HepG2 (cell line): ENCODE measurements around the gene GOLT1A. TPM values are rescaled to one million over a fixed set of nuclear protein-coding genes. Genes with fewer than 3 reads are reported as not detected.

ENCODE experiments used
- ATAC-seq: fragments of 200-7000 bp; cut with Tn5 transposase; 3 replicates; pipeline ENCODE4 v1.9.1; 2020; ENCODE audit warnings: mild to moderate bottlenecking, moderate library complexity
- BruUV-seq: library from RNA; stranded (reverse); fragments of 400-500 nt; replicated peaks from 2 replicates; lab custom pipeline; 2021; lab: Mats Ljungman, UMichigan
- CTCF ChIA-PET: fragments of 300-600 bp; formaldehyde crosslinking; extraction: SDS; loops from one replicate; lab custom pipeline; 2021; ENCODE audit warnings: low total read pairs, inconsistent platforms, low intra/inter-chr PET ratio; lab: Yijun Ruan, JAX
- POLR2A ChIA-PET: fragments of 350-600 bp; sonication (Branson Sonifier 250); formaldehyde crosslinking; loops from one replicate; lab custom pipeline; 2020; ENCODE audit warnings: antibody characterized with exemption, inconsistent platforms; lab: Yijun Ruan, JAX
- DNase-seq: peaks from one replicate; pipeline ENCODE4 v3.0.0-alpha.2; 2015; ENCODE audit warnings: low spot score
- FAIRE-seq: peaks from 3 replicates; lab custom pipeline; 2011; peaks lifted over from hg19 to GRCh38; lab: Jason Lieb, UNC
- H2AFZ ChIP-seq: one replicate; pipeline ENCODE4 v1.6.1; 2011; ENCODE audit warnings: low read length, inconsistent platforms
- H3K27ac ChIP-seq: fragments of 300-600 bp; 3 replicates; pipeline ENCODE4 v1.8.0; 2011; ENCODE audit warnings: mixed run types, mild to moderate bottlenecking, mixed read lengths, low read length, inconsistent platforms; ENCODE audit not compliant: insufficient read depth; ENCODE audit errors: extremely low read length
- H3K27me3 ChIP-seq, 2 experiments: fragments of 200-600 bp in 1 of 2; 2 replicates in 1 of 2; 3 replicates in 1 of 2; pipeline versions ENCODE4 v1.6.0 to v1.8.0; 2011; ENCODE audit warnings: low read length in 2 of 2, mild to moderate bottlenecking in 2 of 2, moderate library complexity in 2 of 2, inconsistent platforms in 1 of 2; ENCODE audit not compliant: insufficient read depth in 2 of 2, control insufficient read depth in 1 of 2
- H3K36me3 ChIP-seq, 2 experiments: fragments of 200-600 bp in 1 of 2; replicated peaks in 1 of 2; 2 replicates in 1 of 2; 3 replicates in 1 of 2; pipeline versions ENCODE4 v1.5.1 to v1.8.0; 2011; ENCODE audit warnings: low read length in 2 of 2, inconsistent platforms in 1 of 2; ENCODE audit not compliant: insufficient read depth in 2 of 2, control insufficient read depth in 1 of 2
- H3K4me1 ChIP-seq: 2 replicates; pipeline ENCODE4 v1.5.1; 2012; ENCODE audit warnings: low read length, inconsistent platforms; ENCODE audit not compliant: insufficient read depth
- H3K4me2 ChIP-seq: 2 replicates; pipeline ENCODE4 v1.6.0; 2011; ENCODE audit warnings: low read depth, low read length, inconsistent platforms
- H3K4me3 ChIP-seq, 3 experiments: fragments of 200-600 bp in 1 of 3; sonication (generic), shearing (Covaris generic) in 1 of 3; replicated peaks in 1 of 3; 2 replicates each; pipeline ENCODE4 v1.5.1; 2011 to 2016; ENCODE audit warnings: low read length in 3 of 3, inconsistent platforms in 2 of 3, low read depth in 2 of 3, mild to moderate bottlenecking in 2 of 3, control low read depth in 1 of 3, mixed read lengths in 1 of 3; ENCODE audit not compliant: insufficient read depth in 1 of 3
- H3K79me2 ChIP-seq: one replicate; pipeline ENCODE4 v1.6.1; 2011; ENCODE audit warnings: low read length, inconsistent platforms; ENCODE audit not compliant: insufficient read depth
- H3K9ac ChIP-seq: 2 replicates; pipeline ENCODE4 v1.6.0; 2011; ENCODE audit warnings: mild to moderate bottlenecking, low read depth, low read length, inconsistent platforms; ENCODE audit not compliant: insufficient read depth
- H3K9me3 ChIP-seq: 2 replicates; pipeline ENCODE4 v1.5.1; 2012; ENCODE audit warnings: mild to moderate bottlenecking, low read length
- H4K20me1 ChIP-seq: 2 replicates; pipeline ENCODE4 v1.6.0; 2011; ENCODE audit warnings: inconsistent platforms, mild to moderate bottlenecking, low read length, moderate library complexity; ENCODE audit not compliant: insufficient read depth
- CHD2 ChIP-seq: IDR thresholded peaks from 2 replicates; pipeline ENCODE4 v1.6.1; 2011; ENCODE audit warnings: low read depth, low read length, improper control_type of control experiment
- HNRNPH1 ChIP-seq: fragments of 200-400 bp; formaldehyde crosslinking; optimal IDR thresholded peaks from 2 replicates; pipeline ENCODE3; 2017; ENCODE audit warnings: mild to moderate bottlenecking, low read depth, low read length
- MEIS2 ChIP-seq: sonication (generic); formaldehyde crosslinking; IDR thresholded peaks from 2 replicates; pipeline ENCODE4 v1.9.0; 2021; ENCODE audit warnings: mild to moderate bottlenecking, missing genetic modification reagents
- WGBS: methylation state at CpG from one replicate; pipeline ENCODE4 v1.1.6; 2017; ENCODE audit warnings: low lambda C conversion rate; 5-methylcytosine and 5-hydroxymethylcytosine counted together
- in situ Hi-C: cut with HindIII; loops from 2 replicates; pipeline ENCODE4 v1.10.0; 2017; ENCODE audit warnings: low pct_unique_long_range_greater_than_20kb; ENCODE audit not compliant: extremely low pct_ligation_motif_present
- intact Hi-C: fragments of 100-400 bp; cut with micrococcal nuclease; formaldehyde crosslinking; loops from one replicate; pipeline ENCODE4 v1.10.0; 2022; ENCODE audit not compliant: unreplicated experiment
- polyA plus RNA-seq, 8 experiments: library from polyadenylated mRNA; depleted of rRNA in 3 of 8; stranded (reverse) in 7 of 8; unstranded in 1 of 8; fragments of >200 nt; fragmentation: Illumina TruSeq in 4 of 8; extraction: Trizol in 4 of 8; gene quantifications; 2 replicates each; pipeline versions ENCODE4 v1.2.1 to v1.2.3, GENCODE V29; 2011 to 2016; ENCODE audit warnings: low read depth in 4 of 8, missing spikeins in 1 of 8, mixed read lengths in 1 of 8; ENCODE audit not compliant: insufficient read depth in 1 of 8
- total RNA-seq, 5 experiments: library from RNA; depleted of rRNA; stranded (reverse); fragments of >200 nt; fragmentation: Illumina TruSeq; extraction: Trizol; gene quantifications; 2 replicates each; pipeline ENCODE4 v1.2.3, GENCODE V29; 2016; ENCODE audit warnings: low read depth in 1 of 5
- TF ChIP-seq, protein P1 (sequence below), 2 experiments: fragments of 450-650 bp in 1 of 2; sonication (generic) in 1 of 2; formaldehyde crosslinking; IDR thresholded peaks; 2 replicates each; pipeline versions ENCODE4 v1.5.0 to v1.8.0; 2020 to 2022; ENCODE audit warnings: mild to moderate bottlenecking in 1 of 2, missing genetic modification reagents in 1 of 2
- TF ChIP-seq, protein P2 (sequence below): sonication (generic); formaldehyde crosslinking; IDR thresholded peaks from 2 replicates; pipeline ENCODE4 v1.8.0; 2022; ENCODE audit warnings: missing genetic modification reagents, mild to moderate bottlenecking, inconsistent platforms, borderline replicate concordance
- TF ChIP-seq, protein P3 (sequence below): IDR thresholded peaks from 2 replicates; pipeline ENCODE4 v1.6.1; 2016; ENCODE audit warnings: missing genetic modification reagents, missing compliant biosample characterization
- TF ChIP-seq, protein P4 (sequence below), 2 experiments: fragments of 450-650 bp in 1 of 2; sonication (generic) in 1 of 2; formaldehyde crosslinking in 1 of 2; IDR thresholded peaks; 2 replicates each; pipeline versions ENCODE4 v1.6.1 to v1.8.0; 2016 to 2022; ENCODE audit warnings: antibody characterized with exemption in 1 of 2, mild to moderate bottlenecking in 1 of 2, missing genetic modification reagents in 1 of 2

The GOLT1A gene
- total and polyA plus RNA-seq, 2 of the 13 experiments (the other 11 are each of a cell fraction or from before 2014, with no cell fraction given) = 25.8 to 28.0 TPM

DNA sequence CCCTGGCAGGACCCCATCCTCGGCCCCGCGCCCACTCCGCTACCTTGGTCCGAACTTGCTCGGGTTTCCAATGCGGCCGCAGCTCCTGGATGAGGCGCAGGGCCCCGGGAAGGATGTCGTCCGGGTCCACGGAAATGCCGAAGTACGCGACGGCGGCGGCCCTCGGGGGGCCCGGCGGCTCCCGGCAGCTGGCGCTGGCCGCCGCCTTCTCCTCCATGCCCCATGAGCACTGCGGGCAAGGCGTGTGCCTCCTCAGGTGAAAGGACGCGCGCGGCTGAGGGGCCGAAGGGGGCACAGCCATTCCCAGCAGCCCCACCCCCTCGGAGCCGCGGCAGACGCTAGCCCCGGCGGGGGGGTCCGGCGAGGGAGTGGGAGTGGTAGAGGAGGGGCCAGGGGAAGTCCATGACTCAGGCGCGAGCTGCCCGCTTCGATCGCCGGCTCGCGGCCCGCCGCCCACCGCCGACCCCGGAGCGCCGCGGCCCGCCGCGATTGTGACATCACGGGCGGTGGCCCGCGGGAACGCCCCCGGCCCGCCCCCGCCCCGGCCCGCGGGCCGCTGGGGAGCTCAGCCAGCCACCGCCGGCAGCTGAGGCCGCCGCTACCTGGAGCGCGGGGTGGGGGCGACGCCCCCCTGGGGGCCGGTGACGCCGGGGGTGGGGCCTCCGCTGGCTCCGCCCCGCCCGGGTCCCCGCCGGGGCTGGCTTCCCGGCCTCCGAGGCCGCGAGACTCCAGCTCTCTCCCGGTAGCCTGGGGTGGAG lies 62.1 kb downstream of the GOLT1A start, which contains the start of gene ETNK2 (continued):
- TF ChIP-seq, protein P1, sequence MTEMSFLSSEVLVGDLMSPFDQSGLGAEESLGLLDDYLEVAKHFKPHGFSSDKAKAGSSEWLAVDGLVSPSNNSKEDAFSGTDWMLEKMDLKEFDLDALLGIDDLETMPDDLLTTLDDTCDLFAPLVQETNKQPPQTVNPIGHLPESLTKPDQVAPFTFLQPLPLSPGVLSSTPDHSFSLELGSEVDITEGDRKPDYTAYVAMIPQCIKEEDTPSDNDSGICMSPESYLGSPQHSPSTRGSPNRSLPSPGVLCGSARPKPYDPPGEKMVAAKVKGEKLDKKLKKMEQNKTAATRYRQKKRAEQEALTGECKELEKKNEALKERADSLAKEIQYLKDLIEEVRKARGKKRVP (CRISPR knock-in tag; IDR thresholded peaks at IDR 0.05) = no peak
- TF ChIP-seq CHD2 (peak; percentile 81), MEIS2 (CRISPR knock-in tag) (no peak), HNRNPH1 (no peak)
- TF ChIP-seq, protein P2, sequence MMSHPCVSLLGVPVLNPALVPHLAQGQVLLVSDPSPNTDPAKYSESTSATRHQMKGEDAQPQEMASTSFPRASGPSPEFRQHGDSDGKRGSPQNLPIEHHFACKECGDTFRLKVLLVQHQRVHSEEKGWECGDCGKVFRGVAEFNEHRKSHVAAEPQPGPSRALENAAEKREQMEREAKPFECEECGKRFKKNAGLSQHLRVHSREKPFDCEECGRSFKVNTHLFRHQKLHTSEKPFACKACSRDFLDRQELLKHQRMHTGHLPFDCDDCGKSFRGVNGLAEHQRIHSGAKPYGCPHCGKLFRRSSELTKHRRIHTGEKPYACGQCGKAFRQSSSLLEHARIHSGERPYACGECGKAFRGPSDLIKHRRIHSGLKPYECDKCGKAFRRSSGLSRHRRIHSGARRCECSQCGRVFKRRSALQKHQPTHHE (CRISPR knock-in tag) = no peak

DNA sequence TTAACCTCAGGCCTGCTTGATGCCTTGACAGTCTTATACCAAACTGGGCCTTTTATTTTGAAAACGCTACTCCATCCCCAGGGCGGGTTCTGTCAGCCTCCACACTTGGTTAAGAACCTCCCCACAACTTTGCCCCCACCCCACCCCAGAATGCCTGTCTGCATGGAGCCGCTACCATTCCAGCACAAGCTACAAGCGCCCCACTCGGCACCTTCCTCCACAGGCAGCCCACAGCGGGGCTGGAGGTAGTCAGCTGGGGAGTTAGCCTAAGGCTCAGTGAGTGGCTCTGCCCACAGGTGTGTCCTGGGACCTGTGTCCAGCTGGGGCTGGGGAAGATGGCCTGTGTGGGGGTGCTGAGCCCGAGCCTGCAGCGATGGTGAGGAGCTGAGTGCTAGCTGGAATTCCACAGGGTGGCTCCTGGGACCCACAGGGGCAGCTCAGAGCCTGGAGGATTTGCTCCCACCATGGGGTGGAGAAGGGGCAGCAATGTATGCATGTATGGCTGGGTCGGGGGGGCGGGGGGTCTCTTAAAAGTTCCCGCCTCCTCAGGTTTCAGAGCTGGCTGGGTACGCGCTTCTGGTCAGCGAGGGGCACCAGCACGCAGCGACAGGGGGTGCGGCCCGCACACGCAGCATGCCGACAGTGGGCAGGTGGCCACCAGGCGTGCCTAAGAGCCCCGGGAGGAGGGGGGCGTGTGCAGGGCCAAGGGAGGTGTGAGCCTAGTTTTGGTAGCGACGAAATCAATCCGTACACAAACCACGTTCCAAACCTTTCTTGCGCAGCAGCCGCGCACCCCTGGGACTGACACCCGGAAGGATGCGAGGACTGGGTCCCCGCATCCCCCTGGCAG lies 62.9 kb downstream of the GOLT1A start:
- ATAC-seq (peak; percentile 20), DNase-seq (no peak), FAIRE-seq (no peak)
- no TSS peak for BruUV-seq
- WGBS = 44% methylated on average over 18 of the region's 33 CpGs
- Histone ChIP-seq H3K27me3 (no peaks in the 10 kb centered on the region; a peak in 1 of 5 replicates), H3K79me2 (no peaks in the 10 kb centered on the region), H4K20me1 (no peaks in the 10 kb centered on the region), H3K4me1 (peaks cover 54% of the 10 kb centered on the region), H3K4me2 (peak overlapping the region; percentile 77), H3K27ac (peak overlapping the region; percentile 38), H3K9me3 (no peaks in the 10 kb centered on the region), H3K36me3 (no peaks in the 10 kb centered on the region), H3K9ac (peak overlapping the region; percentile 63), H2AFZ (no peak overlapping the region), H3K4me3 (peak overlapping the region; percentile 61 to 82 (median 72))
- CTCF ChIA-PET = no interaction called here
- intact Hi-C loops = loop anchor here (10.0 kb wide), 1 partner anchor 224 kb away; no protein-coding TSS in a partner anchor
- POLR2A ChIA-PET = interaction anchor here (0.8 to 1.9 kb wide), 8 partner anchors 8 to 365 kb away, joined by 3 to 8 read pairs (median 4); partner anchors contain the start of genes GOLT1A, MDM4 and SNRPE
- in situ Hi-C loops = no loop called here
- TF ChIP-seq, protein P3, sequence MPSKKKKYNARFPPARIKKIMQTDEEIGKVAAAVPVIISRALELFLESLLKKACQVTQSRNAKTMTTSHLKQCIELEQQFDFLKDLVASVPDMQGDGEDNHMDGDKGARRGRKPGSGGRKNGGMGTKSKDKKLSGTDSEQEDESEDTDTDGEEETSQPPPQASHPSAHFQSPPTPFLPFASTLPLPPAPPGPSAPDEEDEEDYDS (CRISPR knock-in tag) = no peak
- TF ChIP-seq, protein P4, sequence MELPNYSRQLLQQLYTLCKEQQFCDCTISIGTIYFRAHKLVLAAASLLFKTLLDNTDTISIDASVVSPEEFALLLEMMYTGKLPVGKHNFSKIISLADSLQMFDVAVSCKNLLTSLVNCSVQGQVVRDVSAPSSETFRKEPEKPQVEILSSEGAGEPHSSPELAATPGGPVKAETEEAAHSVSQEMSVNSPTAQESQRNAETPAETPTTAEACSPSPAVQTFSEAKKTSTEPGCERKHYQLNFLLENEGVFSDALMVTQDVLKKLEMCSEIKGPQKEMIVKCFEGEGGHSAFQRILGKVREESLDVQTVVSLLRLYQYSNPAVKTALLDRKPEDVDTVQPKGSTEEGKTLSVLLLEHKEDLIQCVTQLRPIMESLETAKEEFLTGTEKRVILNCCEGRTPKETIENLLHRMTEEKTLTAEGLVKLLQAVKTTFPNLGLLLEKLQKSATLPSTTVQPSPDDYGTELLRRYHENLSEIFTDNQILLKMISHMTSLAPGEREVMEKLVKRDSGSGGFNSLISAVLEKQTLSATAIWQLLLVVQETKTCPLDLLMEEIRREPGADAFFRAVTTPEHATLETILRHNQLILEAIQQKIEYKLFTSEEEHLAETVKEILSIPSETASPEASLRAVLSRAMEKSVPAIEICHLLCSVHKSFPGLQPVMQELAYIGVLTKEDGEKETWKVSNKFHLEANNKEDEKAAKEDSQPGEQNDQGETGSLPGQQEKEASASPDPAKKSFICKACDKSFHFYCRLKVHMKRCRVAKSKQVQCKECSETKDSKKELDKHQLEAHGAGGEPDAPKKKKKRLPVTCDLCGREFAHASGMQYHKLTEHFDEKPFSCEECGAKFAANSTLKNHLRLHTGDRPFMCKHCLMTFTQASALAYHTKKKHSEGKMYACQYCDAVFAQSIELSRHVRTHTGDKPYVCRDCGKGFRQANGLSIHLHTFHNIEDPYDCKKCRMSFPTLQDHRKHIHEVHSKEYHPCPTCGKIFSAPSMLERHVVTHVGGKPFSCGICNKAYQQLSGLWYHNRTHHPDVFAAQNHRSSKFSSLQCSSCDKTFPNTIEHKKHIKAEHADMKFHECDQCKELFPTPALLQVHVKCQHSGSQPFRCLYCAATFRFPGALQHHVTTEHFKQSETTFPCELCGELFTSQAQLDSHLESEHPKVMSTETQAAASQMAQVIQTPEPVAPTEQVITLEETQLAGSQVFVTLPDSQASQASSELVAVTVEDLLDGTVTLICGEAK (IDR thresholded peaks at IDR 0.05) = no peak
- TF ChIP-seq, protein P4 (CRISPR knock-in tag; IDR thresholded peaks at IDR 0.05) = no peak
